ENCODE data around the gene LDLRAD3. TPM values are rescaled to one million over a fixed set of nuclear protein-coding genes. Genes with fewer than 3 reads are reported as not detected.

The LDLRAD3 gene
- total RNA-seq, 2 experiments from 2014 or later = not detected

DNA sequence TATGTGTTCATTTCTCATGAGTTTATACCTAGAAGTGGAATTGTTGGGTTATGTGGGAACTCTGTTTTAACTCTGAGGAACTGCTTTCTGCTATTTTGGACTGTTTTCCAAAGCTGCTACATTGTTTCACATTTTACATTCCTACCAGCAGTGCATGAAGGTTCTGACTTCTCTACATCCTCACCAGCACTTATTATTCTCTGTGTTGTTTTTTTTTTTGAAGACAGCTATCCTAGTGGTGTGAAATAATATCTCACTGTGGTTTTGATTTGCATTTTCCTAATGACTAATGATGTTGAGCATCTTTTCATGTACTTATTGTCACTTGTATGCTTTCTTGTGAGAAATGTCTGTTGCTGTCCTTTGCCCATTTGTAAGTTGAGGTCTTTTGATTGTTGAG, 175.4 kb downstream of the LDLRAD3 start:
- H3K79me2 ChIP-seq (ENCODE audit: insufficient read depth, low read depth, low read length) = no peaks in the 10 kb centered on the region
- no peak overlapping the region for H3K4me3 ChIP-seq (ENCODE audit: low read depth, low read length, poor library complexity, severe bottlenecking)
- POLR2A ChIA-PET = no interaction called here
- CTCF ChIA-PET (ENCODE audit: unreplicated experiment) = no interaction called here
- intact Hi-C loops (cut with micrococcal nuclease; ENCODE audit: unreplicated experiment) = no loop called here
- no peak overlapping the region for H2AFZ ChIP-seq (ENCODE audit: low read length)
- H4K20me1 ChIP-seq (ENCODE audit: insufficient read depth, low read length) = no peaks in the 10 kb centered on the region
- no peak for DNase-seq (ENCODE audit: low spot score)
- BruUV-seq (replicated peaks) = no TSS peak
- H3K9me3 ChIP-seq (ENCODE audit: low read length) = no peaks in the 10 kb centered on the region
- H3K4me2 ChIP-seq (ENCODE audit: low read length) = no peak overlapping the region
- H3K36me3 ChIP-seq (ENCODE audit: insufficient read depth, low read length) = no peaks in the 10 kb centered on the region
- TF ChIP-seq EZH2phosphoT487 (IDR thresholded peaks at IDR 0.05; ENCODE audit: borderline replicate concordance, low read depth, low read length) = no peak
- TF ChIP-seq, protein P1, sequence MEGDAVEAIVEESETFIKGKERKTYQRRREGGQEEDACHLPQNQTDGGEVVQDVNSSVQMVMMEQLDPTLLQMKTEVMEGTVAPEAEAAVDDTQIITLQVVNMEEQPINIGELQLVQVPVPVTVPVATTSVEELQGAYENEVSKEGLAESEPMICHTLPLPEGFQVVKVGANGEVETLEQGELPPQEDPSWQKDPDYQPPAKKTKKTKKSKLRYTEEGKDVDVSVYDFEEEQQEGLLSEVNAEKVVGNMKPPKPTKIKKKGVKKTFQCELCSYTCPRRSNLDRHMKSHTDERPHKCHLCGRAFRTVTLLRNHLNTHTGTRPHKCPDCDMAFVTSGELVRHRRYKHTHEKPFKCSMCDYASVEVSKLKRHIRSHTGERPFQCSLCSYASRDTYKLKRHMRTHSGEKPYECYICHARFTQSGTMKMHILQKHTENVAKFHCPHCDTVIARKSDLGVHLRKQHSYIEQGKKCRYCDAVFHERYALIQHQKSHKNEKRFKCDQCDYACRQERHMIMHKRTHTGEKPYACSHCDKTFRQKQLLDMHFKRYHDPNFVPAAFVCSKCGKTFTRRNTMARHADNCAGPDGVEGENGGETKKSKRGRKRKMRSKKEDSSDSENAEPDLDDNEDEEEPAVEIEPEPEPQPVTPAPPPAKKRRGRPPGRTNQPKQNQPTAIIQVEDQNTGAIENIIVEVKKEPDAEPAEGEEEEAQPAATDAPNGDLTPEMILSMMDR (conservative IDR thresholded peaks at IDR 0.05; ENCODE audit: low read length) = no peak
- no peaks in the 10 kb centered on the region for H3K9me2 ChIP-seq (ENCODE audit: insufficient read depth, low read length)
- H3K4me1 ChIP-seq (ENCODE audit: insufficient read depth, low read length, poor library complexity, severe bottlenecking) = no peaks in the 10 kb centered on the region
- no peak overlapping the region for H3K27ac ChIP-seq (ENCODE audit: low read depth, low read length, poor library complexity, severe bottlenecking)

DNA sequence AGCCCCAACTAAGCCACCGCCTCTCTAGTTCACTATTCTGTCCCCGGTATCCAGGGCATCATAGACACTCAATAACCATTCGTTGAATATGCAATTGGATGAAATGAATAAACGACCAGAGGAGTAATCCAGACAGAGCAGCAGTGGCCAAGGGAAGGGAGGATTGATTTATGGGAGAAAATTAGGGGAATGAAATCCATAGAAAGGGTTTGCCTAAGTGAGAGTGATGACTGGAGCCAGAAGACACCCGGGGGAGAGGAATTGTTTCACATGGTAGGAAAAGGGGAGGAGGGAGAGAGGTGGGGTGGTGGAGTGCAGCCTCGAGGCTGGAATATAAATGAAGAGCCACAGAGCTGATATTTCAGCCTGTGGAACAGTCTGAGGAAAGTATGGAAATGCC, 177.2 kb downstream of the LDLRAD3 start:
- Histone ChIP-seq H4K20me1 (ENCODE audit: insufficient read depth, low read length) (no peaks in the 10 kb centered on the region), H3K36me3 (ENCODE audit: insufficient read depth, low read length) (no peaks in the 10 kb centered on the region), H3K4me3 (ENCODE audit: low read depth, low read length, poor library complexity, severe bottlenecking) (no peak overlapping the region), H3K79me2 (ENCODE audit: insufficient read depth, low read depth, low read length) (no peaks in the 10 kb centered on the region), H3K27ac (ENCODE audit: low read depth, low read length, poor library complexity, severe bottlenecking) (no peak overlapping the region), H3K9me3 (ENCODE audit: low read length) (no peaks in the 10 kb centered on the region), H3K4me1 (ENCODE audit: insufficient read depth, low read length, poor library complexity, severe bottlenecking) (no peaks in the 10 kb centered on the region), H2AFZ (ENCODE audit: low read length) (no peak overlapping the region), H3K4me2 (ENCODE audit: low read length) (no peak overlapping the region), H3K9me2 (ENCODE audit: insufficient read depth, low read length) (no peaks in the 10 kb centered on the region)
- ChIA-PET POLR2A (no interaction called here), CTCF (ENCODE audit: unreplicated experiment) (no interaction called here)
- no TSS peak for BruUV-seq (replicated peaks)
- no peak for DNase-seq (ENCODE audit: low spot score)
- intact Hi-C loops (cut with micrococcal nuclease; ENCODE audit: unreplicated experiment) = no loop called here
- no peak for TF ChIP-seq EZH2phosphoT487 (IDR thresholded peaks at IDR 0.05; ENCODE audit: borderline replicate concordance, low read depth, low read length)
- TF ChIP-seq, protein P1 (conservative IDR thresholded peaks at IDR 0.05; ENCODE audit: low read length) = no peak

DNA sequence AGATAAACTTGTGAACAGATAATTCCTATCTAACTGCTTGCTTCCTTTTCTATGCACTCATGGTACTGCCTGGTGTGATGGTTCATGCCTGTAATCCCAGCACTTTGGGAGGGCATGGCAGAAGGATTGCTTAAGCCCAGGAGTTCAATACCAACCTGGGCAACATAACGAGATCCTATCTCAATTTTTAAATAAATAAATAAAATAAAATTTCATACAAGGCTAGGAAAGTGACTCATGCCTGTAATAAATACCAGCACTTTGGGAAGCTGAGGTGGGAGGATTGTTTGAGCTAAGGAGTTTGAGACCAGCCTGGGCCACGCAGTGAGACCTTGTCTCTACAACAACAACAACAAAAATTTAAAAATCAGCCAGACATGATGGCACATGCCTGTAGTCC, 178.8 kb downstream of the LDLRAD3 start:
- no peak overlapping the region for H2AFZ ChIP-seq (ENCODE audit: low read length)
- no peaks in the 10 kb centered on the region for H3K9me2 ChIP-seq (ENCODE audit: insufficient read depth, low read length)
- no peaks in the 10 kb centered on the region for H3K9me3 ChIP-seq (ENCODE audit: low read length)
- H3K79me2 ChIP-seq (ENCODE audit: insufficient read depth, low read depth, low read length) = no peaks in the 10 kb centered on the region
- intact Hi-C loops (cut with micrococcal nuclease; ENCODE audit: unreplicated experiment) = no loop called here
- H4K20me1 ChIP-seq (ENCODE audit: insufficient read depth, low read length) = no peaks in the 10 kb centered on the region
- CTCF ChIA-PET (ENCODE audit: unreplicated experiment) = no interaction called here
- POLR2A ChIA-PET = no interaction called here
- TF ChIP-seq, protein P1 (conservative IDR thresholded peaks at IDR 0.05; ENCODE audit: low read length) = no peak
- no peak for TF ChIP-seq EZH2phosphoT487 (IDR thresholded peaks at IDR 0.05; ENCODE audit: borderline replicate concordance, low read depth, low read length)
- no peak for DNase-seq (ENCODE audit: low spot score)
- H3K4me1 ChIP-seq (ENCODE audit: insufficient read depth, low read length, poor library complexity, severe bottlenecking) = no peaks in the 10 kb centered on the region
- H3K27ac ChIP-seq (ENCODE audit: low read depth, low read length, poor library complexity, severe bottlenecking) = no peak overlapping the region
- BruUV-seq (replicated peaks) = no TSS peak
- H3K4me3 ChIP-seq (ENCODE audit: low read depth, low read length, poor library complexity, severe bottlenecking) = no peak overlapping the region
- no peak overlapping the region for H3K4me2 ChIP-seq (ENCODE audit: low read length)
- H3K36me3 ChIP-seq (ENCODE audit: insufficient read depth, low read length) = no peaks in the 10 kb centered on the region
